Naive thymus-derived CD4-positive, alpha-beta T cell (primary cell): ENCODE measurements around the gene ARRB2. TPM values are rescaled to one million over a fixed set of nuclear protein-coding genes. Genes with fewer than 3 reads are reported as not detected.

ENCODE experiments used
- ATAC-seq: fragments of 150-1000 bp; cut with Tn5 transposase; 2 replicates; pipeline ENCODE4 v1.10.0; 2021; ENCODE audit warnings: mild to moderate bottlenecking, moderate library complexity
- CTCF ChIA-PET: fragments of 350-600 bp; sonication (Branson Sonifier 250); formaldehyde crosslinking; loops from one replicate; lab custom pipeline; 2021; ENCODE audit warnings: antibody characterized with exemption; lab: Charles Lee
- POLR2A ChIA-PET: fragments of 350-600 bp; sonication (Branson Sonifier 250); formaldehyde crosslinking; loops from one replicate; lab custom pipeline; 2021; ENCODE audit warnings: antibody characterized with exemption, inconsistent platforms; lab: Charles Lee
- DNase-seq, 9 donors: peaks; one replicate each; pipeline versions ENCODE4 v3.0.0 to v3.0.0-alpha.2; 2020 to 2022; ENCODE audit warnings: mixed read lengths in 1 of 9
- H3K27ac ChIP-seq: one replicate; pipeline ENCODE4 v1.7.0; 2013; ENCODE audit warnings: mild to moderate bottlenecking, low read depth, low read length, moderate library complexity
- H3K27me3 ChIP-seq, 2 donors: one replicate each; pipeline ENCODE4 v1.7.0; 2013; ENCODE audit warnings: low read length in 2 of 2, mild to moderate bottlenecking in 2 of 2, moderate library complexity in 2 of 2; ENCODE audit not compliant: control insufficient read depth in 2 of 2, insufficient read depth in 2 of 2
- H3K36me3 ChIP-seq, 3 experiments: 1 replicate in 2 of 3; 2 replicates in 1 of 3; pipeline ENCODE4 v1.7.0; 2013; ENCODE audit warnings: low read length in 3 of 3, mild to moderate bottlenecking in 3 of 3, moderate library complexity in 1 of 3; ENCODE audit not compliant: insufficient read depth in 3 of 3, control insufficient read depth in 2 of 3
- H3K4me1 ChIP-seq, 2 donors: one replicate each; pipeline ENCODE4 v1.7.0; 2013; ENCODE audit warnings: low read length in 2 of 2, mild to moderate bottlenecking in 2 of 2, moderate library complexity in 1 of 2; ENCODE audit not compliant: control insufficient read depth in 2 of 2, insufficient read depth in 2 of 2
- H3K4me3 ChIP-seq: 2 replicates; pipeline ENCODE4 v1.7.0; 2013; ENCODE audit warnings: mild to moderate bottlenecking, low read length
- H3K9me3 ChIP-seq, 3 experiments: 1 replicate in 2 of 3; 2 replicates in 1 of 3; pipeline ENCODE4 v1.7.0; 2013; ENCODE audit warnings: low read length in 3 of 3; ENCODE audit not compliant: control insufficient read depth in 2 of 3
- H3K27ac Mint-ChIP-seq, 9 donors: one replicate each; pipeline ENCODE4 v1.8.0; 2020 to 2022; ENCODE audit warnings: mixed read lengths in 9 of 9, mild to moderate bottlenecking in 8 of 9, moderate library complexity in 5 of 9, inconsistent platforms in 2 of 9
- H3K27me3 Mint-ChIP-seq, 5 donors: one replicate each; pipeline ENCODE4 v1.8.0; 2021 to 2022; ENCODE audit warnings: mixed read lengths in 5 of 5, mild to moderate bottlenecking in 1 of 5
- H3K36me3 Mint-ChIP-seq, 5 donors: one replicate each; pipeline ENCODE4 v1.8.0; 2020 to 2022; ENCODE audit warnings: mixed read lengths in 5 of 5, mild to moderate bottlenecking in 3 of 5, inconsistent platforms in 1 of 5
- H3K4me1 Mint-ChIP-seq, 7 donors: one replicate each; pipeline ENCODE4 v1.8.0; 2020 to 2022; ENCODE audit warnings: mixed read lengths in 7 of 7, mild to moderate bottlenecking in 3 of 7, inconsistent platforms in 1 of 7
- H3K4me3 Mint-ChIP-seq, 10 donors: one replicate each; pipeline ENCODE4 v1.8.0; 2020 to 2022; ENCODE audit warnings: mild to moderate bottlenecking in 10 of 10, mixed read lengths in 10 of 10, moderate library complexity in 6 of 10, inconsistent platforms in 2 of 10
- H3K9me3 Mint-ChIP-seq, 11 donors: one replicate each; pipeline ENCODE4 v1.8.0; 2020 to 2022; ENCODE audit warnings: mixed read lengths in 11 of 11, mild to moderate bottlenecking in 4 of 11, inconsistent platforms in 1 of 11, moderate library complexity in 1 of 11
- intact Hi-C, 2 donors: fragments of 100-400 bp; cut with micrococcal nuclease; formaldehyde crosslinking; loops; one replicate each; pipeline ENCODE4 v1.15.1; 2023
- polyA plus RNA-seq, 2 donors: library from polyadenylated mRNA; unstranded; fragments of 300-500 nt; fragmentation: Illumina TruSeq; gene quantifications; one replicate each; pipeline ENCODE4 v1.2.3, GENCODE V29; 2021
- total RNA-seq, 6 experiments: library from RNA in 5 of 6; stranded (reverse) in 5 of 6; gene quantifications; 1 replicate in 5 of 6; 2 replicates in 1 of 6; pipeline ENCODE4 v1.2.3 and lab custom pipeline; 2021 to 2026

ARRB2 gene
- total and polyA plus RNA-seq, 7 experiments from 2014 or later: 34.8 to 601 (median 343) TPM

DNA sequence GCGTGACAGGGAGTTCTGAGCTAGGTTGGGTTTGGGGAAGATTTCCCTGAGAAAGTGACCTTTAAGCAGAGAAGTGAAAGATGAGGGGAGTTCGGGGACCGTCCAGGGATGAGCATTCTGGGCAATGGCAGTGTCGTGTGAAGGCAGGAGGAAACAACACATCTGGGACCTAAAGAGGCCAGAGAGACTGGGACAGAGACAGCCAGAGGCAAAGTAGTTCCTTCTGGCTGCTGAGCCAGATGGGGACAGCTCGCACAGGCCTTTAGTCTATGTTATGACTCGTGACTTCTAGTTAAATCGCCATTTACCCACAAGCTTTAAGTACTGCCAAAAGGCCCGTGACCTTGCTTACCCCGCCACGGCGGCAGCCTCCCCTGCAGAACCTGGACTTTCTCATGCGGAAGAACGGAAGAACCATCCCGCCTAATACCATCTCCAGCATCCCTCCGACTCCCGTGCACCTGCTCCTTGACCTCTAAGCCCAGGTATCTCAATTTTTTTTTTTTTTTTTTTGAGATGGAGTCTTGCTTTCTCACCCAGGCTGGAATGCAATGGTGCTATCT is 12.3 kb downstream of the ARRB2 start:
- Mint-ChIP-seq H3K9me3 (peaks cover 0 to 2% (median 0%) of the 10 kb centered on the region in 11 donors), H3K27me3 (no peaks in the 10 kb centered on the region), H3K4me1 (peaks cover 0 to 32% (median 4%) of the 10 kb centered on the region in 7 donors), H3K27ac (peak overlapping the region in 3 of 9 donors; percentile 4 to 69 (median 6)), H3K4me3 (peak overlapping the region in 1 of 10 donors; percentile 16), H3K36me3 (peaks cover 0 to 22% (median 14%) of the 10 kb centered on the region in 5 donors)
- Histone ChIP-seq H3K27ac (no peak overlapping the region), H3K9me3 (no peaks in the 10 kb centered on the region), H3K36me3 (peaks cover 4 to 43% (median 16%) of the 10 kb centered on the region in 3 experiments), H3K4me3 (no peak overlapping the region), H3K4me1 (no peaks in the 10 kb centered on the region), H3K27me3 (no peaks in the 10 kb centered on the region)
- ChIA-PET POLR2A (interaction anchor here (0.7 to 3.5 kb wide), 3 partner anchors 12 to 982 kb away, joined by 3 to 26 read pairs (median 11); partner anchors contain the start of gene ARRB2), CTCF (interaction anchor here (0.6 kb wide), 1 partner anchor 9 kb away, joined by 5 read pairs; no protein-coding TSS in a partner anchor)
- intact Hi-C loops: no loop called here
- no peak for DNase-seq
- no peak for ATAC-seq

DNA sequence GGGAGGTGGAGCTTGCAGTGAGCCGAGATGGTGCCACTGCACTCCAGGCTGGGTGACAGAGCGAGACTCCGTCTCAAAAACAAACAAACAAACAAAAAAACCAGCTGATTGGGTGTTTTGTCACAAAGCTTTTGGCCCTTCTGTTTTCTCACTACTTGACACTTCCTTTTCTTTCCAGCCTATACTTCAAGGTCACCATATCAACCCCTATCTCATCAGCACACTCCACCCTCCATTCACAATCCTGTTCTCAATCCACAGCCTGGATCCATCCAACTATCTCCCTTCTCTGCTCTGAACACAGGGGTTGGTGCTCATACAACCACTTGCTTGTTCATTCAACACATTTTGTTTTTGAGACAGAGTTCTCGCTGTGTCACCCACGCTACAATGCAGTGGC is 14.2 kb downstream of the ARRB2 start:
- ATAC-seq (peak; percentile 14), DNase-seq (no peak)
- ChIA-PET CTCF (interaction anchor here (0.7 to 1.1 kb wide), 2 partner anchors 15 to 80 kb away, joined by 3 read pairs; partner anchors contain the start of gene ARRB2), POLR2A (interaction anchor here (0.6 to 3.3 kb wide), 4 partner anchors 9 to 582 kb away, joined by 3 to 26 read pairs (median 4); partner anchors contain the start of genes CYB5D2 and ZZEF1)
- Histone ChIP-seq H3K36me3 (peaks cover 0 to 24% (median 3%) of the 10 kb centered on the region in 3 experiments), H3K27me3 (no peaks in the 10 kb centered on the region), H3K4me3 (no peak overlapping the region), H3K9me3 (no peaks in the 10 kb centered on the region), H3K27ac (no peak overlapping the region), H3K4me1 (no peaks in the 10 kb centered on the region)
- Mint-ChIP-seq H3K27me3 (no peaks in the 10 kb centered on the region), H3K4me1 (peaks cover 0 to 41% (median 4%) of the 10 kb centered on the region in 7 donors), H3K36me3 (peaks cover 0 to 14% (median 5%) of the 10 kb centered on the region in 5 donors), H3K9me3 (peaks cover 0 to 2% (median 0%) of the 10 kb centered on the region in 11 donors), H3K27ac (no peak overlapping the region), H3K4me3 (no peak overlapping the region)
- intact Hi-C loops: no loop called here

DNA sequence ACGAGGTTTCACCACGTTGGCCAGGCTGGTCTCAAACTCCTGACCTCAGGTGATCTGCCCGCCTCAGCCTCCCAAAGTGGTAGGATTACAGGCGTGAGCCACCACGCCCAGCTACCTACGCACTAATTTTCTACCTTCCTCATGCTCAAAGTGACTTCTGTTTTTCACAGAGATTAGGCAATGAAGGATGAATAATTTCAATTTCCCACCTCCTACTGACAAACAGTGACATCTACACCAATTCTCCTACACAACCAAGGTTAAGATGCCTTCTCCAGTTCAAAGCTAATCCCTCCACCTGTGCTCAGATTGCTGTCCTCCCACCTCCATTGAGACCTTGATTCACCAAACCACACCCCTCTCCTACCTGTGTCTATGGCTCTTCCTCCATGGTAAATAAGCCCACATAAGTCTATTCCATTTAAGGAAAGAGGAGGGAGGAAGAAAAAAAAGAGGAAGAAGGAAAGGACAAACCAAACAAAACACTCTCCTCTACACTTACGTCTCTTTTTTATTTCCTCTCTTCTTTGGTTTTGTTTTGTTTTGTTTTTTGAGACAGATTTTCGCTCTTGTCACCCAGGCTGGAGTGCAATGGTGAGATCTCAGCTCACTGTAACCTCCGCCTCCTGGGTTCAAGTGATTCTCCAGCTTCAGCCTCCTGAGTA is 15.3 kb downstream of the ARRB2 start:
- H3K27ac Mint-ChIP-seq: peak overlapping the region in 3 of 9 donors; percentile 18 to 63 (median 23)
- H3K27me3 Mint-ChIP-seq: no peaks in the 10 kb centered on the region
- peaks cover 0 to 42% (median 5%) of the 10 kb centered on the region in 7 donors for H3K4me1 Mint-ChIP-seq
- peaks cover 0 to 6% (median 0%) of the 10 kb centered on the region in 5 donors for H3K36me3 Mint-ChIP-seq
- Histone ChIP-seq H3K27ac (no peak overlapping the region), H3K36me3 (peaks cover 0 to 13% (median 0%) of the 10 kb centered on the region in 3 experiments), H3K4me1 (peaks cover 5% of the 10 kb centered on the region in 2 donors), H3K9me3 (no peaks in the 10 kb centered on the region), H3K27me3 (no peaks in the 10 kb centered on the region), H3K4me3 (no peak overlapping the region)
- POLR2A ChIA-PET: interaction anchor here (0.8 to 3.3 kb wide), 5 partner anchors 10 to 22 kb away, joined by 3 to 26 read pairs (median 6); partner anchors contain the start of gene PELP1
- intact Hi-C loops: no loop called here
- DNase-seq: no peak
- peaks cover 0 to 2% (median 0%) of the 10 kb centered on the region in 11 donors for H3K9me3 Mint-ChIP-seq
- no peak overlapping the region for H3K4me3 Mint-ChIP-seq
- CTCF ChIA-PET: interaction anchor here (0.6 kb wide), 1 partner anchor 15 kb away, joined by 3 read pairs; no protein-coding TSS in a partner anchor
- peak; percentile 58 for ATAC-seq

DNA sequence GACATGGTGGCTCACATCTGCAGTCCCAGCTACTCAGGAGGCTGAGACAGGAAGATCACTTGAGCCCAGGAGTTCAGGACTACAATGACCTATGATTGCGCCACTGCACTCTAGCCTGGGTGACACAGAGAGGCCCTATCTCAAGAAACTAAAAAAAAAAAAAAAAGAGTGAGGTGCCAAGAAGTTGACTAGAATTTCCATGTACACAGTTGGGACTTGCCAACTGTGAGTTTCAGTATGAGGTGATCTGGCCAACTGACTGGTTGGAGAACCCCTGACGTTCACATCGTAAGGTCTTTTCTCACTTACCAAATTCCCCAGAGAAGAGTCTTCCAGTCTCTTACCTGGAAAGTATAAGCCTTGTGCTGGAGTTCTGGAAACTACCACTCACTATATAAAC is 17.7 kb downstream of the ARRB2 start:
- CTCF ChIA-PET: interaction anchor here (0.6 kb wide), 1 partner anchor 153 kb away, joined by 3 read pairs; no protein-coding TSS in a partner anchor
- Mint-ChIP-seq H3K27ac (peak overlapping the region in 1 of 9 donors; percentile 84), H3K36me3 (no peaks in the 10 kb centered on the region), H3K9me3 (peaks cover 0 to 2% (median 0%) of the 10 kb centered on the region in 11 donors), H3K27me3 (no peaks in the 10 kb centered on the region), H3K4me3 (peak overlapping the region in 1 of 10 donors; percentile 48), H3K4me1 (peaks cover 0 to 44% (median 21%) of the 10 kb centered on the region in 7 donors)
- H3K27ac ChIP-seq: no peak overlapping the region
- H3K27me3 ChIP-seq: no peaks in the 10 kb centered on the region
- POLR2A ChIA-PET: interaction anchor here (0.6 to 2.0 kb wide), 4 partner anchors 17 to 93 kb away, joined by 3 to 8 read pairs (median 4); partner anchors contain the start of gene PELP1
- no peak for ATAC-seq
- no peaks in the 10 kb centered on the region for H3K9me3 ChIP-seq
- peaks cover 10 to 14% of the 10 kb centered on the region in 2 donors for H3K4me1 ChIP-seq
- H3K36me3 ChIP-seq: peaks cover 0 to 6% (median 0%) of the 10 kb centered on the region in 3 experiments
- DNase-seq: no peak
- intact Hi-C loops: no loop called here
- no peak overlapping the region for H3K4me3 ChIP-seq

DNA sequence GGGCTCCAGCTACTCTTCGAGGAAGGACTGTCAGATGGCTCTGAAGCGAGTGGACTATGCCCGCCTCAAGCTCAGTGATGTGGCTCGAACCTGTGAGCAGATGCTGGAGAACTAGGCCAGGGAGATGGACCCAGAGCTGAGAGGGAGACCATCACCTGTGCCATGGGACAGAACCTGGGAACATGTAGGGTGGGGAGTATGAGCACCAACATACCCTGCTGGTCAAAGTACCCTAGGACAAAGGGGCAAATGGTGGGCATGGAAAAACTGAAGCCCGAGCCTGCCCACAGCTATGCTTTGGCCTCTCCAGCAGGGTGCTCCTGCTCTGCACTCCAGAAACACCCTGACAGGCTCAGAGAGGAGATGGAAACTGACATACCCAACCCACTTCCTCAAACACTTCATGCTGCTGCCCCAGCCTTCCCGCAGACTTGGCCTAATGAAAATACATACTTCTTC is 22.7 kb downstream of the ARRB2 start:
- ATAC-seq (peak; percentile 40), DNase-seq (no peak)
- peaks cover 10 to 14% of the 10 kb centered on the region in 2 donors for H3K4me1 ChIP-seq
- Mint-ChIP-seq H3K27ac (peak overlapping the region in 4 of 9 donors; percentile 25 to 55 (median 44)), H3K4me1 (peaks cover 4 to 39% (median 28%) of the 10 kb centered on the region in 7 donors), H3K4me3 (peak overlapping the region in 8 of 10 donors; percentile 8 to 99 (median 44)), H3K27me3 (peaks cover 0 to 6% (median 0%) of the 10 kb centered on the region in 5 donors), H3K36me3 (peaks cover 0 to 2% (median 0%) of the 10 kb centered on the region in 5 donors), H3K9me3 (no peaks in the 10 kb centered on the region)
- CTCF ChIA-PET: interaction anchor here (0.6 to 1.0 kb wide), 2 partner anchors 25 to 72 kb away, joined by 3 read pairs; no protein-coding TSS in a partner anchor
- H3K36me3 ChIP-seq: peaks cover 0 to 8% (median 0%) of the 10 kb centered on the region in 3 experiments
- intact Hi-C loops: loop anchor here (1.0 to 10.0 kb wide), 3 partner anchors 149 to 588 kb away; partner anchors contain the start of genes CYB5D2 (in 1 of the 2), ZNF232 (in 1 of the 2) and ZZEF1 (in 1 of the 2)
- no peaks in the 10 kb centered on the region for H3K9me3 ChIP-seq
- POLR2A ChIA-PET: interaction anchor here (0.5 to 2.1 kb wide), 5 partner anchors 9 to 163 kb away, joined by 3 to 6 read pairs (median 3); no protein-coding TSS in a partner anchor
- H3K4me3 ChIP-seq: no peak overlapping the region
- no peaks in the 10 kb centered on the region for H3K27me3 ChIP-seq
- H3K27ac ChIP-seq: no peak overlapping the region
